GM20431 (cell line): ENCODE measurements around the gene SMIM22.
"Not testable (repeated sequence)": the region's sequence is repeated elsewhere in the genome, so short reads cannot be mapped to it uniquely, and the experiment has no call there.

ENCODE experiments used
- in situ Hi-C: fragments of 300-500 bp; cut with MseI, MboI; formaldehyde crosslinking; loops from one replicate; pipeline ENCODE4 v1.15.0; 2020; ENCODE audit warnings: low sequenced_read_pairs; ENCODE audit not compliant: unreplicated experiment

Gene SMIM22

DNA sequence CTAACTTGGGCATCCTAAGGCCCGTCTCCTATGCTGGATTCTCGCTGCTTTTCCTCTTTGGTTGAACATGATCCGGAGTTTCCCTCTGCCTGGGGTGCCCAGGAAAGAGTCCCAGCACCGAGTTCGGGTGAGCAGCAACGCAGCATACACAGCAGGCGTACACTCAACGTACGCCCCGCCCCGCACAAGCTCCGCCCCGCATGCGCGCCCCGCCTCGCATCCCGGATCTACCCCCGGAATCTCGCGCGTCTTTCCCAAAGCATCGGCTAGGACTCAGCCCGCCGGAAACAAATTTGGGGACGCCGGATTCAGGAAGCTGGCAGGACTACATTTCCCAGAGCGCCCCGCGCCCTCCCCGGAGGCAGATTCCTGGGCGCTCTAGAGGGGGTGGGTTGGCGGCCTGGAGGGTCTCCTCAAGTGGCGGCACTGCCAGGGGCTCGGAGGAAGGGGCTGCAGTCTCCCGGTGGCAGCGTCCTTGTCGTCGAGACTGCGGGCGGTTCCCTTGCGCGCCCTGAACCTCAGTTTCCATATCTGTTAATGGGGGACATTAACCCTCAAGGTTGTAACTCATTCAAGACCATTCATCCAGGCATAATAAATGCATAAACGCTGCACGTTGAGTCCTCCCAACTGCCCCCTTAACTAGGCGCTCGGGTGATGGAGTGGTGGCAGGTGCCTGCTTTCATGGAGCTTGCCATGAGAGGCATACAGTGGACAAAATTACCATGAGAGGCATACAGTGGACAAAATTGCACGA lies 26.4 kb upstream of the SMIM22 start:
- in situ Hi-C loops: no loop called here

GRCh38 chr16:4769306-4769638 lies 25.9 kb upstream of the SMIM22 start:
- in situ Hi-C loops: no loop called here

DNA sequence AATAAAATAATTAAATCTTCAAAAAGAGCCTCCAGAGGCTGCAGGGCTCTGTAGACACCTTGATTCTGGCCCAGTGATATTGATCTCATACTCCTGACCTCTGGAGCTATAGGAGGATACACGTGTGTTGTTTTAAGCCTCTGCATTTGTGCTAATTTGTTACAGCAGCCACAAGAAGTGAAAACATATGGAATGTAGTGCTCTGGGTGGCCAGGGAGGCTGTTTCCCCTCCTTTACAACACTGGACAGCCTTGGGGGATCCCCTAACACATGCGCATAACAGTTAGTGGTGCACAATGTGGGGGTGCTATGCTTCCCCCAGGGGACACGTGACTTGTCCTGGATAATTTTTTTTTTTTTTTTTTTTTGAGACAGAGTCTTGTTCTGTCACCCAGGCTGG lies 23.5 kb upstream of the SMIM22 start:
- in situ Hi-C loops: no loop called here

GRCh38 chr16:4772351-4772750 lies 22.8 kb upstream of the SMIM22 start:
- in situ Hi-C loops: no loop called here

DNA sequence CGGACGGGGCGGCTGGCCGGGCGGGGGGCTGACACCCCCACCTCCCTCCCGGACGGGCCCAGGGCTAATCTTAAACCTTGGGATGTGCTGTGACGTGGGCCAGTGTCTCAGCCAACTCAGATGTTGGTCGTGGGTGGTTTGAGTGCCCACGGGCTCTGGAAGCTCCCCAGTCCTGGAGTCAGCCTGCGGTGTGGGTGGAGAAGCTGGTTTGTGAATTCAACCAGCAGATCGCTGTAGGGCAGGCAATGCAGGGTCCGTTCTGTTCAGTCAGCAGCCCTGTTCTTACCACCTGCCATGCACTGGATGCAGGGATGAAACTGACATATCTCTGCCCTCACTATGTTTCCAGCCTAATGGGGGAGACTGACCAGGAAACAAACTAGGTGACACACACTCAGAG lies 20.2 kb upstream of the SMIM22 start:
- in situ Hi-C loops: no loop called here

- in situ Hi-C loops: no loop called here
Observed at GRCh38 chr16:4776141-4776705, 18.9 kb upstream of the SMIM22 start.

- in situ Hi-C loops: no loop called here
Observed at GRCh38 chr16:4777339-4778049, 17.7 kb upstream of the SMIM22 start.

GRCh38 chr16:4778050-4778392 lies 17.1 kb upstream of the SMIM22 start:
- in situ Hi-C loops: no loop called here

- in situ Hi-C loops: no loop called here
Observed at GRCh38 chr16:4780235-4780634, 14.9 kb upstream of the SMIM22 start.

DNA sequence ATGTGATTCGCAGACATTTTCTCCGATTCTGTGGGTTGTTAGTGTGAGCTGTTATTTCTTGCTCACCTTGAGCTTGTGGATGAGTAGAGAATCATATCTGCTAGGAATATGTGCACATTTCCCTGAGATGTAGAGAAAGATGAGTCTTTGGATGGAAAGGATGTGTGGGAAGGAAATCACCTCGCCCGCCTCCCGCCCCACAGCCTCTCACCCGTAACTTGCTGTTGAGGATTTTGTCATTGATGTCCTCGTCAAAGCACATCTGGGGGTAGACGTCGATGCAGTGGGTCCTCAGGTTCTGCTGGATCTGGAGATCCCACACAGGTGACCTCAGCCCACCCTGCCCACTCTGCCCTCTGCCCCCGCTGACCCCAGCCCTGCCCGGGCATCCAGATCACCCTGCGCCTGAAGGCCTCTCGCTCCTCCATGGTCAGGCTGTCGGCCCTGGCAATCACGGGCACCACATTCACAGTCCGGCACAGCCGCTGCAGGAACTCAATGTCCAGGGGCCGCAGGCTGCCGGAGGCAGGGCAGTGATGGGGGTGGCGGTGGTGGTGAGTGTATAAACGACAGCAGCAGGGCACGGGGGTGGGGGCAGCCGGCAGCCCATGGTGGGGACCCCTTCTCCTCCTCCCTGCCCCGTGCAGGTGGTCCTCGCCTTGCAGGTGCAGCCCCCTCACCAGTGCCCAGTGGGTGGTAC lies 11.8 kb upstream of the SMIM22 start:
- in situ Hi-C loops: no loop called here

GRCh38 chr16:4783951-4784336 lies 11.2 kb upstream of the SMIM22 start:
- in situ Hi-C loops: no loop called here

GRCh38 chr16:4784444-4784987 lies 10.7 kb upstream of the SMIM22 start:
- in situ Hi-C loops: not testable (repeated sequence)

GRCh38 chr16:4785758-4786433 lies 9.3 kb upstream of the SMIM22 start:
- in situ Hi-C loops: no loop called here

GRCh38 chr16:4787068-4787467 lies 8.1 kb upstream of the SMIM22 start:
- in situ Hi-C loops: no loop called here

- in situ Hi-C loops: no loop called here
Observed at GRCh38 chr16:4787627-4788482, 7.3 kb upstream of the SMIM22 start, which contains the start of gene SEPTIN12. SEPTIN12 (minus strand) TSS chr16:4788345; CDS start chr16:4787645, 700 bp downstream.

DNA sequence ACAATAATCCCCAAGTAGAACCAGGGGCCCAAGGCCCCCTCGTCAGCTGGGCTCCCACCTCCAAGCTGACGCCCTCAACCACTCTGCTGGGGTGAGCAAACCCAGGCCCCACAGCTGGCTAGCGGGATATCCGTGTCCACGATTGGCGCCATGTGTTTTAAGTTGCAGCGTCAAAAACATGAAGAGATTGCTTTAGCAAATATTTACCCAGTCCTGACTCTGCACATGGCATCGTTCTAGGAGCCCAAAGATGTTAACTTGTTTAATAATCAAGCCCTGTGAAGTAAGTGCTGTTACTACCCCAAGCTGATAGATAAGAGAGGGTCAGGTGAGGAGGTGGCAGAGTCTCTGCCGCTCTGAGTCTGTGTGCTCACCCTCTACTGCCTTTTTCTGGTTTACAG lies 6.7 kb upstream of the SMIM22 start:
- in situ Hi-C loops: no loop called here

DNA sequence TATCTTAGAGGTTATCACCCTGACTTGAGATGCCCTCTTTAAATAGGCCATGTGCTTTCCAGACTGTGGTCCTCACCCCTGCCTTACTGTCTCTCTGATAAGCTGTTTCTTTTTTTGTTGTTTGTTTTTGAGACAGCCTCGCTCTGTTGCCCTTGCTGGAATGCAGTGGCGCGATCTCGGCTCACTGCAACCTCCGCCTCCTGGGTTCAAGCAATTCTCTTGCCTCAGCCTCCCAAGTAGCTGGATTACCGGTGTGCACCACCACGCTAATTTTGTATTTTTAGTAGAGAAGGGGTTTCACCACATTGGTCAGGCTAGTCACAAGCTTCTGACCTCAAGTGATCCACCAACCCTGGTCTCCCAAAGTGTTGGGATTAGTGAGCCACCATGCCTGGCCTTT lies 6.3 kb upstream of the SMIM22 start:
- in situ Hi-C loops: no loop called here

- in situ Hi-C loops: no loop called here
Observed at GRCh38 chr16:4790261-4790660, 4.9 kb upstream of the SMIM22 start.

- in situ Hi-C loops: no loop called here
Observed at GRCh38 chr16:4790871-4791270, 4.3 kb upstream of the SMIM22 start.
